Cerebellar cortex (tissue), 1 donor: Measurements from ENCODE around the gene SLC22A9.
"Not testable (repeated sequence)": the region's sequence is repeated elsewhere in the genome, so short reads cannot be mapped to it uniquely, and the experiment has no call there.

Experiments used
- DNase-seq: peaks from one replicate; pipeline ENCODE4 v3.0.0-alpha.2; 2015; ENCODE audit warnings: low spot score

Gene SLC22A9

GRCh38 chr11:63369165-63369970, at the start of gene SLC22A9:
TSS of gene SLC22A9 (plus strand) at chr11:63369785. CDS start at chr11:63370057, 272 bp downstream.
- no peak for DNase-seq

GRCh38 chr11:63321723-63322122, 47.9 kb upstream of the SLC22A9 start:
- DNase-seq, result no peak

DNA sequence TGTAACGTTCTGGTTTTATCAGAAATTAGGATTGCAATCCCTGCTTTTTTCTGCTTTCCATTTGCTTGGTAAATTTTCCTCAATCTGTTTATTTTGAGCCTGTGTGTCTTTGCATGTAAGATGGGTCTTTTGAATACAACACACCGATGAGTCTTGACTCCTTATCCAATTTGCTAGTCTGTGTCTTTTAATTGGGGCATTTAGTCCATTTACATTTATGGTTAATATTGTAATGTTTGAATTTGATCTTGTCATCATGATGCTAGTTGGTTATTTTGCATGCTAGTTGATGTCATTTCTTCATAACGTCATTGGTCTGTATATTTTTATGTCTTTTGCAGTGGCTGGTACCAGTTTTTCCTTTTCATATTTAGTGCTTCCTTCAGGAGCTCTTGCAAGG, 34.5 kb upstream of the SLC22A9 start:
- not testable (repeated sequence) for DNase-seq

GRCh38 chr11:63337070-63337469, 32.5 kb upstream of the SLC22A9 start:
- no peak for DNase-seq

GRCh38 chr11:63343130-63343529, 26.5 kb upstream of the SLC22A9 start:
- DNase-seq, result no peak

- no peak for DNase-seq
These were observed 17.4 kb upstream of the SLC22A9 start for GRCh38 chr11:63352144-63352543.

DNA sequence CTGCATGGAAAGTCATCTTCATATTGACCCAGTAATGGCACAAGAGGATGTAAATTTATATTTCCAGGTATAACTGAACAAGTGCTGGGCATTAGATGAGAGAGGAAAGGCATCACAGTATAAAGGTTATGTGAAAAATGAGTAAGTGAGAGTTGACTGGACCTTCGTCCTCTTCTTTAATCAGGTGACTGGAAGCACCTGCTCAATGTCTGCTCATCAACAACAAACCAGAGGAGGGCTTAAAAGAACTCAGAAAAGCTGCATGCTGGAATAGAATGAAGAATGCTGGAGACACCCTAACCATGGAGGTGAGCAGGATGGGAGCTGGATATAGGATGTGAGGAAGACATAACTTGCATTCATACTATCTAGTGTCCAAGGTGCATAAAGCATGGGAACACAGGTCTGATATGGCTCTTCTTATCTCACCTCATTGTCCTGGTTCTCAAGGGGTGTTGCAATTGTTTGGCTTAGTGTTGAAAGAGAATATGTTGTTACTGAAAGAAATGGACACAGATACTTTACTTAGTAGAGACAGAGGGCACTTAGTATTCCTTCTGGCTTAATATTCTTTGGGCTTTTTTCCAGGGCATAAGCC, 7.3 kb upstream of the SLC22A9 start:
- DNase-seq, result no peak

- no peak for DNase-seq
These were observed 495 bp downstream of the SLC22A9 start for GRCh38 chr11:63369971-63370588.

DNA sequence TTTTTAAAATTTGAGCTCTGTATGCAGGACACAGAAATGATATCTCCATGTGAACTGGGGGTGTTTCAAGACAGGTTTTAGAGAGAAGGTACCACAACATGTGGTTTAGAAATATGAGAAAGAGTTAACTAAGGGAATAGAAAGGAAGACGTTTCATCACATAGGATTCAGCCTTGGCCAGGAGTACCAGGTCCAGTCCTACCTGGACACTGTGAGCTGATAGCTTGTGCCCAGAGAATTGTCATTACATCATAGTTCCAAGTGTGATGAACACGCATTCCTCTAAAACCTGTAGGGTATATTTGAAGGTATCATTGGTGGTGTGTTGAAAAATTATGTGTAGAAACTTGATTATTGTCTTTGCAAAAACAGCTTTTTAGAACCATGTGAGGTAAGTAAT, 1.8 kb downstream of the SLC22A9 start:
- DNase-seq, result no peak

DNA sequence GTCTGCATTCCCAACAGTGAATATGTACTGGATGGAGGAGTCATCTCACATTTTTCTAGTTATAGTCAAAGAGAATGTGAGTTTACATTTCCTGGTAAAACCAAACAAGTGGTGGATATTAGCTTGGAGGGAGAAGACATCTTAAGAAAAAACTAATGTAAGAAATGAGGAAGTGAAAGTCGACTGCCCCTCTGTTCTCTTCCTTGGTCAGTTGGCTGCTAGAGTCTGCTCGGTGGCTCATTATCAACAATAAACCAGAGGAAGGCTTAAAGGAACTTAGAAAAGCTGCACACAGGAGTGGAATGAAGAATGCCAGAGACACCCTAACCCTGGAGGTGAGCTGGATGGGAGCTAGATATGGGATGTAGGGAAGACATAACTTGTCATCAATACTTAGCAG, 5.8 kb downstream of the SLC22A9 start:
- no peak for DNase-seq

- no peak for DNase-seq
These were observed 10.5 kb downstream of the SLC22A9 start for GRCh38 chr11:63380130-63380529.

GRCh38 chr11:63395697-63396096, 26.1 kb downstream of the SLC22A9 start:
- no peak for DNase-seq

GRCh38 chr11:63404161-63404935, 34.8 kb downstream of the SLC22A9 start:
- no peak for DNase-seq

- DNase-seq, result no peak
These were observed 35.5 kb downstream of the SLC22A9 start for GRCh38 chr11:63405114-63405513.

DNA sequence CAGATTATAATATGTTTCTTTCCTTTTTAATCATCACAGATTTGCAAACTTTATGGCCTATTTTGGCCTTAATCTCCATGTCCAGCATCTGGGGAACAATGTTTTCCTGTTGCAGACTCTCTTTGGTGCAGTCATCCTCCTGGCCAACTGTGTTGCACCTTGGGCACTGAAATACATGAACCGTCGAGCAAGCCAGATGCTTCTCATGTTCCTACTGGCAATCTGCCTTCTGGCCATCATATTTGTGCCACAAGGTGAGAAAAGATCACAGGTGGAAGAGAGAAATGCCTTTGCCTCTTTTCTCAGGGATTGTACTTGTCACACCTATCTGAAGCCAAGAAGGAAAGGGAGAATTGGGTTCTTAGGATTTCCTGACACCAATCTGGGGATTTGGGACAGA, 36.9 kb downstream of the SLC22A9 start:
- no peak for DNase-seq

- DNase-seq, result no peak
These were observed 47.7 kb downstream of the SLC22A9 start for GRCh38 chr11:63417174-63417852.

DNA sequence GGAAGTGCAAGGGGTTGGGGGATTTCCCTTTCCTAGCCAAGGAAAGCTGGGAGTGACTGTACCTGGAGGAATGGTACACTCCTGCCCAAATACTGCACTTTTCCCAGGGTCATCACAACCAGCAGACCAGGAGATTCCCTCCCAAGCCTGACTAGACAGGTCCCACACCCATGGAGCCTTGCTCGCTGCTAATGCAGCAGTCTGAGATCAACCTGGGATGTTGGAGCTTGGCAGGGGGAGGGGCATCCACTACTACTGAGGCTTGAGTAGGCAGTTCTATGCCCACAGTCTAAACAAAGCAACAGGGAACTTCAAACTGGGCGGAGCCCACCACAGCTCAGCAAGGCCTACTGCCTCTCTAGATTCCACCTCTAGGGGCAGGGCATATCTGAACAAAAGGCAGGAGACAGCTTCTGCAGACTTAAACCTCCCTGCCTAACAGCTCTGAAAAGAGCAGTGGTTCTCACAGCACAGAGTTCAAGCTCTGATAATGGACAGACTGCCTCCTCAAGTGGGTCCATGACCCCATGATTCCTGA, 58.5 kb downstream of the SLC22A9 start:
- DNase-seq, result no peak

- DNase-seq, result not testable (repeated sequence)
These were observed 61.1 kb downstream of the SLC22A9 start for GRCh38 chr11:63430731-63431130.

GRCh38 chr11:63435351-63435750, 65.8 kb downstream of the SLC22A9 start:
- DNase-seq, result not testable (repeated sequence)

DNA sequence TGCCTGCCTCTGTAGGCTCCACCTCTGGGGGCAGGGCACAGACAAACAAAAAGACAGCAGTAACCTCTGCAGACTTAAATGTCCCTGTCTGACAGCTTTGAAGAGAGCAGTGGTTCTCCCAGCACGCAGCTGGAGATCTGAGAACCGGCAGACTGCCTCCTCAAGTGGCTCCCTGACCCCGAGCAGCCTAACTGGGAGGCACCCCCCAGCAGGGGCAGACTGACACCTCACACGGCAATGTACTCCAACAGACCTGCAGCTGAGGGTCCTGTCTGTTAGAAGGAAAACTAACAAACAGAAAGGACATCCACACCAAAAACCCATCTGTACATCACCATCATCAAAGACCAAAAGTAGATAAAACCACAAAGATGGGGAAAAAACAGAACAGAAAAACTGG, 66.2 kb downstream of the SLC22A9 start:
- not testable (repeated sequence) for DNase-seq

DNA sequence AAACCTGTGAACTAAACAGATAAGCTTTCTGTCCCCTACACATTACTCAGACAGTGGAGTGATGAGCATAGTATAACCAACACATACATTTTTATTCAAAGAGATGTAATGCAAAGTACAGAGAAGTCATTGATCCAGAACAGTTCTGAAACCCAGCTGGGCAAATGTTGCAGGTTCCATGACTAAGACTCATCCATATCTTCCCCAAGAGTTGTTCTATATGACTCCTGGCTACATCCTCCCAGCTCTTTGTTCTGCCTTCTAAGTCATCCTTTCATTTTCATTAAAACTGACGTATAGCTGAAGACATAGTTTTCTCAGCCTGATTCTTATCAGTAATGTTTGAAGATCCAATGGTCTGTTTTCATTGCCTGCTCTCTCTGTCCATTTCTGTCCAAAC, 74.1 kb downstream of the SLC22A9 start:
- DNase-seq, result no peak

DNA sequence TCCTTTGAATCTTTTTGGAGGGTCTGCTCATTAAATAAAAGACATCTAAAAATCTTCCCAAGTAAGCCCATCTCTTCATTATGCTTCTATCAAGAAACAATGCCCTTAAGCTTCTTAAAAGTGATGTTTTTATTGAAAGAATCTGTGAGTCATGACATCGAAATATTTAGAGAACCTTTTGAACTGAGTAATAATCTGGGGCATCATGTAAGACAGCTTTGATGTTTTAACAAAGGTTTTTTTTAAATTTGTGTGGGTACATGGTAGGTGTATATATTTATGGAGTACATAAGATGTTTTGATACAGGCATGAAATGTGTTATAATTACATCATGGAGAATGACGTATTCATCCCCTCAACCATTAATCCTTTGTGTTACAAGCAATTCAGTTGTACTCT, 74.6 kb downstream of the SLC22A9 start:
- no peak for DNase-seq
